A549 (cell line): ENCODE measurements around the gene CCDC117. TPM values are rescaled to one million over a fixed set of nuclear protein-coding genes. Genes with fewer than 3 reads are reported as not detected.
"Not testable (repeated sequence)": the region's sequence is repeated elsewhere in the genome, so short reads cannot be mapped to it uniquely, and the experiment has no call there.

Experiments used
- ATAC-seq, 2 experiments: fragments of 200-7000 bp in 1 of 2; fragments of >200 bp in 1 of 2; cut with Nextera tagmentation in 1 of 2; cut with Tn5 transposase in 1 of 2; 3 replicates each; pipeline versions ENCODE4 v1.8.0 to v1.9.1; 2018 to 2020; ENCODE audit warnings: mild to moderate bottlenecking in 1 of 2, moderate library complexity in 1 of 2
- CTCF ChIA-PET: fragments of 300-600 bp; sonication (Branson Sonifier 250); formaldehyde crosslinking; extraction: SDS; loops from one replicate; lab custom pipeline; 2021; ENCODE audit warnings: antibody characterized with exemption, inconsistent platforms; lab: Yijun Ruan, JAX
- POLR2A ChIA-PET: fragments of 350-600 bp; formaldehyde crosslinking; extraction: SDS; loops from one replicate; lab custom pipeline; 2021; ENCODE audit warnings: antibody characterized with exemption, inconsistent platforms; lab: Yijun Ruan, JAX
- DNase-seq, 2 experiments: peaks; one replicate each; pipeline versions ENCODE4 v3.0.0 to v3.0.0-alpha.2; 2011 to 2016; ENCODE audit warnings: low read depth in 1 of 2, low spot score in 1 of 2
- FAIRE-seq: peaks from 2 replicates; lab custom pipeline; 2011; peaks lifted over from hg19 to GRCh38; lab: Jason Lieb, UNC
- H3K27ac ChIP-seq, 2 experiments: fragments of >200 bp; sonication (Bioruptor Twin); formaldehyde crosslinking; 3 replicates each; pipeline ENCODE4 v1.5.1; 2016 to 2017
- H3K4me1 ChIP-seq: fragments of >200 bp; sonication (Bioruptor Twin); formaldehyde crosslinking; 3 replicates; pipeline ENCODE4 v1.6.1; 2016
- H3K4me2 ChIP-seq: fragments of >200 bp; sonication (Bioruptor Twin); formaldehyde crosslinking; 3 replicates; pipeline ENCODE4 v1.6.1; 2016
- H3K4me3 ChIP-seq: fragments of >200 bp; sonication (Bioruptor Twin); formaldehyde crosslinking; 3 replicates; pipeline ENCODE4 v1.5.1; 2016
- H3K9me3 ChIP-seq: fragments of >200 bp; sonication (Bioruptor Twin); formaldehyde crosslinking; 3 replicates; pipeline ENCODE4 v1.6.1; 2016
- BCL3 ChIP-seq: fragments of >200 bp; sonication (Bioruptor Twin); formaldehyde crosslinking; IDR thresholded peaks from 3 replicates; pipeline ENCODE4 v1.6.1; 2016
- CBX2 ChIP-seq: fragments of 200-600 bp; sonication (generic); IDR thresholded peaks from 2 replicates; pipeline ENCODE4 v1.6.1; 2016; ENCODE audit warnings: low read depth, mild to moderate bottlenecking, borderline replicate concordance
- CHD4 ChIP-seq: fragments of 200-600 bp; sonication (generic); IDR thresholded peaks from 2 replicates; pipeline ENCODE4 v1.6.1; 2016; ENCODE audit warnings: antibody characterized with exemption, mild to moderate bottlenecking, borderline replicate concordance
- E2F6 ChIP-seq: IDR thresholded peaks from 2 replicates; pipeline ENCODE4 v1.6.1; 2012; ENCODE audit warnings: low read depth, borderline replicate concordance
- EHMT2 ChIP-seq: fragments of 200-600 bp; sonication (generic); IDR thresholded peaks from 2 replicates; pipeline ENCODE4 v1.6.1; 2016; ENCODE audit warnings: antibody characterized with exemption, low read depth, mild to moderate bottlenecking, moderate library complexity
- FOSB ChIP-seq: fragments of 250-450 bp; sonication (Bioruptor Pico); IDR thresholded peaks from 2 replicates; pipeline ENCODE4 v1.5.0; 2020; ENCODE audit warnings: mild to moderate bottlenecking, moderate library complexity
- FOSL2 ChIP-seq, 2 experiments: fragments of 450-650 bp in 1 of 2; fragments of >200 bp in 1 of 2; sonication (Bioruptor Twin) in 1 of 2; formaldehyde crosslinking; IDR thresholded peaks; 2 replicates each; pipeline versions ENCODE4 v1.5.0 to v1.6.1; 2016 to 2020; ENCODE audit warnings: mild to moderate bottlenecking in 1 of 2, moderate library complexity in 1 of 2
- HDAC2 ChIP-seq: fragments of 200-600 bp; sonication (generic); IDR thresholded peaks from 2 replicates; pipeline ENCODE4 v1.6.1; 2016
- HEYL ChIP-seq: fragments of 250-450 bp; sonication (Bioruptor Pico); IDR thresholded peaks from 2 replicates; pipeline ENCODE4 v1.8.0; 2021; ENCODE audit warnings: mild to moderate bottlenecking, moderate library complexity
- HOXB5 ChIP-seq: fragments of 250-450 bp; sonication (Bioruptor Pico); IDR thresholded peaks from 2 replicates; pipeline ENCODE4 v1.5.0; 2020; ENCODE audit warnings: mild to moderate bottlenecking, moderate library complexity
- JUN ChIP-seq, 2 experiments: fragments of >200 bp; sonication (Bioruptor Twin); formaldehyde crosslinking; IDR thresholded peaks; 2 replicates in 1 of 2; 3 replicates in 1 of 2; pipeline ENCODE4 v1.6.1; 2016 to 2017
- KDM1A ChIP-seq: fragments of 200-600 bp; sonication (generic); IDR thresholded peaks from 2 replicates; pipeline ENCODE4 v1.6.1; 2016; ENCODE audit warnings: low read depth, mild to moderate bottlenecking
- MAFK ChIP-seq: fragments of 450-650 bp; IDR thresholded peaks from 2 replicates; pipeline ENCODE4 v1.6.1; 2014; ENCODE audit not compliant: partially characterized antibody
- NPAS2 ChIP-seq: fragments of 250-450 bp; sonication (Bioruptor Pico); IDR thresholded peaks from 2 replicates; pipeline ENCODE4 v1.8.0; 2022; ENCODE audit warnings: mild to moderate bottlenecking, moderate library complexity, borderline replicate concordance
- POLR2AphosphoS2 ChIP-seq: conservative IDR thresholded peaks from 2 replicates; pipeline ENCODE4 v1.6.1; 2012; ENCODE audit warnings: low read length, improper control_type of control experiment, inconsistent platforms
- RAD21 ChIP-seq, 2 experiments: fragments of >200 bp in 1 of 2; sonication (Bioruptor Twin) in 1 of 2; formaldehyde crosslinking in 1 of 2; IDR thresholded peaks in 1 of 2; conservative IDR thresholded peaks in 1 of 2; 2 replicates in 1 of 2; 3 replicates in 1 of 2; pipeline ENCODE4 v1.6.1; 2012 to 2018; ENCODE audit warnings: inconsistent platforms in 1 of 2
- RARB ChIP-seq: fragments of 250-450 bp; sonication (Bioruptor Pico); IDR thresholded peaks from 2 replicates; pipeline ENCODE4 v1.8.0; 2021; ENCODE audit warnings: mild to moderate bottlenecking, moderate library complexity
- REST ChIP-seq: fragments of 200-600 bp; sonication (generic); IDR thresholded peaks from 2 replicates; pipeline ENCODE4 v1.6.1; 2016; ENCODE audit warnings: antibody characterized with exemption, mild to moderate bottlenecking, moderate library complexity
- SMC3 ChIP-seq: fragments of >200 bp; sonication (Bioruptor Twin); formaldehyde crosslinking; IDR thresholded peaks from 3 replicates; pipeline ENCODE4 v1.6.1; 2018; ENCODE audit warnings: inconsistent platforms
- SREBF2 ChIP-seq: fragments of 450-650 bp; IDR thresholded peaks from 2 replicates; pipeline ENCODE4 v1.6.1; 2014; ENCODE audit warnings: mild to moderate bottlenecking, moderate library complexity
- TFCP2L1 ChIP-seq: fragments of 250-450 bp; sonication (Bioruptor Pico); IDR thresholded peaks from 2 replicates; pipeline ENCODE4 v1.5.0; 2021; ENCODE audit warnings: mild to moderate bottlenecking
- ZC3H11A ChIP-seq: fragments of 450-650 bp; IDR thresholded peaks from 2 replicates; pipeline ENCODE4 v1.6.1; 2014; ENCODE audit warnings: antibody characterized with exemption, mild to moderate bottlenecking
- ZNF302 ChIP-seq: fragments of 250-450 bp; sonication (Bioruptor Pico); IDR thresholded peaks from 2 replicates; pipeline ENCODE4 v1.9.0; 2021; ENCODE audit warnings: inconsistent platforms, mild to moderate bottlenecking, moderate library complexity
- ZSCAN20 ChIP-seq: fragments of 250-450 bp; sonication (Bioruptor Pico); IDR thresholded peaks from 2 replicates; pipeline ENCODE4 v1.8.0; 2022; ENCODE audit warnings: mild to moderate bottlenecking, moderate library complexity
- WGBS: methylation state at CpG from one replicate; pipeline ENCODE4 v1.1.6; 2017; ENCODE audit errors: missing lambda C conversion rate; 5-methylcytosine and 5-hydroxymethylcytosine counted together
- polyA plus RNA-seq, 4 experiments: library from polyadenylated mRNA; depleted of rRNA in 3 of 4; stranded (reverse); fragments of >200 nt; fragmentation: RNase III in 1 of 4; extraction: RNeasy Plus Mini Kit Qiagen cat#74134 plus additional on column Dnase treatment in 1 of 4; gene quantifications; 2 replicates in 3 of 4; 3 replicates in 1 of 4; pipeline ENCODE4 v1.2.3, GENCODE V29; 2011 to 2017

Gene CCDC117
- polyA plus RNA-seq, 2 of the 4 experiments (the other 2 are of a cell fraction) = 12.2 to 24.1 TPM

GRCh38 chr22:28736301-28737155, 36.0 kb upstream of the CCDC117 start:
- H3K9me3 ChIP-seq = no peaks in the 10 kb centered on the region

GRCh38 chr22:28737701-28738100, 34.8 kb upstream of the CCDC117 start:
- ATAC-seq = no peak
- no peak for DNase-seq
- FAIRE-seq = no peak
- Histone ChIP-seq H3K4me2 (no peak overlapping the region), H3K4me3 (no peak overlapping the region), H3K9me3 (no peaks in the 10 kb centered on the region), H3K27ac (no peak overlapping the region), H3K4me1 (no peaks in the 10 kb centered on the region)
- POLR2A ChIA-PET = no interaction called here
- CTCF ChIA-PET = no interaction called here
- no peak for TF ChIP-seq MAFK
- TF ChIP-seq FOSB (CRISPR knock-in tag) = no peak
- TF ChIP-seq HDAC2 = no peak
- TF ChIP-seq EHMT2 = no peak
- TF ChIP-seq ZNF302 (CRISPR knock-in tag) = no peak
- TF ChIP-seq SMC3 = no peak
- no peak for TF ChIP-seq FOSL2 (IDR thresholded peaks at IDR 0.05)
- TF ChIP-seq FOSL2 (CRISPR knock-in tag; IDR thresholded peaks at IDR 0.05) = no peak
- no peak for TF ChIP-seq RAD21 (conservative IDR thresholded peaks at IDR 0.05 in 1 of 2, IDR thresholded peaks at IDR 0.05 in 1 of 2)
- TF ChIP-seq TFCP2L1 (CRISPR knock-in tag) = no peak
- TF ChIP-seq REST = no peak
- no peak for TF ChIP-seq HOXB5
- no peak for TF ChIP-seq NPAS2 (CRISPR knock-in tag)
- no peak for TF ChIP-seq ZC3H11A
- no peak for TF ChIP-seq ZSCAN20
- 100% methylated on average over 3 of the region's 3 CpGs for WGBS

More at GRCh38 chr22:28736301-28737155, 36.0 kb upstream of the CCDC117 start:
- no peak overlapping the region for H3K4me2 ChIP-seq
- ATAC-seq (no peak), DNase-seq (no peak), FAIRE-seq (no peak)
- TF ChIP-seq POLR2AphosphoS2 = no peak
- no peak for TF ChIP-seq CBX2
- TF ChIP-seq KDM1A = no peak
- no peak for TF ChIP-seq ZC3H11A
- no peak for TF ChIP-seq FOSB (CRISPR knock-in tag)
- no peak for TF ChIP-seq E2F6
- no peak for TF ChIP-seq BCL3
- no peak for TF ChIP-seq HEYL (CRISPR knock-in tag)
- no peak for TF ChIP-seq RARB (CRISPR knock-in tag)
- no peak for TF ChIP-seq SREBF2
- TF ChIP-seq CHD4 = no peak
- TF ChIP-seq JUN (IDR thresholded peaks at IDR 0.05) = no peak
- H3K27ac ChIP-seq = no peak overlapping the region
- no peak overlapping the region for H3K4me3 ChIP-seq
- ChIA-PET CTCF (interaction anchor here (1.2 kb wide), 1 partner anchor 9 kb away, joined by 4 read pairs; no protein-coding TSS in a partner anchor), POLR2A (no interaction called here)
- 82% methylated on average over 7 of the region's 7 CpGs for WGBS
- H3K4me1 ChIP-seq = no peaks in the 10 kb centered on the region

- DNase-seq, CTCF ChIA-PET, FAIRE-seq, POLR2A ChIA-PET, H3K9me3 ChIP-seq, ATAC-seq, H3K4me3 ChIP-seq, H3K4me1 ChIP-seq, H3K27ac ChIP-seq, H3K4me2 ChIP-seq: not testable (repeated sequence)
- 83% methylated on average over 8 of the region's 8 CpGs for WGBS
Observed at GRCh38 chr22:28738876-28739275, 33.6 kb upstream of the CCDC117 start.
